Eye (tissue), 1 donor: ENCODE results near the gene RGS7.
A peak's percentile ranks its signal among the peaks of the same experiment; 100 is the strongest.
"Not testable (repeated sequence)": the region's sequence is repeated elsewhere in the genome, so short reads cannot be mapped to it uniquely, and the experiment has no call there.

Source experiments
- DNase-seq: peaks from one replicate; pipeline ENCODE4 v3.0.0-alpha.2; 2015

Gene RGS7

DNA sequence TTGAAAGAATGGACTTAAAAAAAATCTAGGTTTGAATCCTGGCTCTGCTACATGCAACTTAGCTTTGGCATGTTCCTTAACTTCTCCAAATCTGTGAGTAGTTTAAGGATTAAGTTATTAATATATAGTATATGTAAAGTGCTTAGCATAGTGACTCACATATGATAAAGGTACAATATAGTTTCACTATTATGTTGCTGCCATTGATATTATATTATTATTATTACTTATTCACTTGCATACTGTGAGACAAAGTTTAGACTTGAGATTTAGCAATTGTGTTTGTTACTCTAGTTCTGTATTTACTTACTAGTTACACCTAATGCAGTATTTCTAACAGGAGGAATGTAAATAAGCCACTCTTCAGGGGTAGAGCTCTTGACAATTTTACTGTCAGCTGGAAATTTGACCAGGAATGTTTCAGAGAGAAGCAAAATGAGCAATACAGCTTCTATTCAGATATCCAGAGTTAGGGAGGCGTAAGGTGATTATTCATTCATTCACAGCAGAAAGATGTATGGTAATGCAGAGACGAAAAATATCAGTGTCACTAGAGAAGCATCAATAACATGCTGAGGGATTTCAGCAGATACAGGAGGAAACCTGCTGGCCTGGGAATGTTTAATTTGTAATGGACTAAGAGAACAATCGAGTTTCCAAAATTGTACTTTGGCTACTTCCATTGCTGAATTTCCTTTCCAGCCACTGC is 25.5 kb downstream of the RGS7 start:
- DNase-seq, result no peak

DNA sequence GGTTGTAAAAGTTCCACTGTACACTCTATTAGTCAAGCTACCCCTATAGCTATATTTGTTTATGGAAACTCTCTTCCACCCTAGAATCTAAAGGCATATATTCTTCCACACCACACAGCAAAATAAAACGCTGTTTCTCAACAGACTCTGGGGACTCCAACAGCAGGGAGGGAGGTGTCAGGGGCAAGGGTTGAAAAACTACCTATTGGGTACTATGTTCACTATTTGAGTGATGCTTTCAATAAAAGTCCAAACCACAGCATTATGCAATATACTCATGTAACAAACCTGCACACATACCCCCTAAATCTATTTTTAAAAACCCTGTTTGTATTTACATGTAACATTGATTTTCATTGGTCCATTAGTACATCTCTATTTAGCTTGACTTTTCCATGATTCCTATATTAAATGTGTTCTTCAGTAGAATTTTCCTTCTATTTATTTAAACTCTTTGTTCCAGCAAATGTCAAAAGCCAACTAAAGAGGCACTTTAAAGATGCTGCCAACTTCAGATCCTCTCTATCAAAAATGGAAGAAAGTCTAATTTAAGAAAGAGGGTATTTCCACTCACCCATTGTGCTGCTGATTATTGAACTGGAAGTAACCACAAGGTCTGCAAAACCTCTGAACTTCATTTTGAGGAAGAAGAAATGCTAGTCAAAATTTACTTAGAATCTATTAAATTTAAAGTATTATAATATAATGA is 26.2 kb downstream of the RGS7 start:
- DNase-seq, result no peak

DNA sequence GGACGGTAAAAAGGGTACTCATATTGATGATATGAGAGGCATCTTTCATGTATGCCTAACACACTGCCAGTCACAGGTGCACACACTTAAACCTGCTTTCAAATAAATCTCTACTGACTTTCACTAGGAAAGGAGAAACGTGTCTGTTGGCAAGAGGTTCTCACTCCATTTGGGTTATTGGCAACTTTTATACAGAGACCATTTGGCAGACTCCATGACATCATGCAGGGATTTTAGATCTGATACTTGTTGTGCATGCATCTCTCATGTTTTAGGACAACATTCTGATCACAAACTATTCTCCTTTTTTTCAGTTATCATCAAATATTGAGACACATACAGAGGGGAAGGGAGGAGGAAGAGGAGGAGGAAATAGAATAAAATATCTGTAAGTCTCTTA is 31.5 kb downstream of the RGS7 start:
- no peak for DNase-seq

DNA sequence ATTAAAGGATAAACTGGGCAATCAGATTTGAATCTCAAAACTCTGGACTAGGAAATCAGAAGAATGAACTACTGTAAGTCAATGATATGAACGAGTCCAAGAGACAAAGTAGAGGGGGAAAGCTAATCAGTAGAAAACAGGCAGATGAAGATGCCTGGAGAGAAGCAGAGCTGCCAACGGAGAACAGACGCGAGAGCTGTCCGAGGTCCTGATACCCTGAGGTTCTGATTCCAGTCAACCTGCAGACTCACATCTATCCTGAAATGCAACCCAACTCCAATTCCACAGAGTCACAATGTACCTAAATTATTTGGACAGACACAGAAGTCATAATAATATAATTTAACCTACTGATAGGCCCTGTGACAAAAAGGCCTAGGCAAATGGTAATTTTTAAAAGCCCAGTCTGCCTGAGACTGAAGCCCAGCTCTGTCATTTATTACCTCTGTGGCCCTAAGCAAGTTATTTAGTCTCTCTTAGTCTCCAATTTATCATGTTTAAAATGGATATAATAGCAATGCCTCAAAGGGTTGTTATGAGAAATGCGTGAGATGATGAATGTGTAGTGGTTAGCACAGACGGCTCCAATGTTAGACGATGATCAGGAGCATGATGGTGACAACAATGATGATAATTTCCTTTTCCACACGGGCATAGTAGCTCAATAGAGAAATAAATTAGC is 33.4 kb downstream of the RGS7 start:
- DNase-seq, result peak; percentile 81

DNA sequence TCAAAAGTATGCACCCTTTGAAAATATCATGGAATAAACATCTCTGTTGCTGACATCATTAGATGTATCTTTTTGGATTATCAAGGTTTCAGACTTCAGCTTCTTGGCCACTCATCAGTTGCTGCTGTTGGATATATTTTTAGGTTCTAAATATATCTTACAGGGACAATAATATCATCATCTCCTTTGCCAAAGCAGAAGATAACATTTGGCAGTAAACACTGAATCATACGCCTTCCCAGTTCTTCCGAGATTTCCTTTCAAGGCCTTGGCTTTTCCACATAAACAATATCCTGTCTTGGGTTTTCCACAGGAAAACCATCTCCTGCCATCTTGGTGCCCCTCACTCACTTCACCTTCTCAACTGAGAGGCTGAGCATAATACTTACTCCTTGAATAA is 39.3 kb downstream of the RGS7 start:
- DNase-seq, result no peak

DNA sequence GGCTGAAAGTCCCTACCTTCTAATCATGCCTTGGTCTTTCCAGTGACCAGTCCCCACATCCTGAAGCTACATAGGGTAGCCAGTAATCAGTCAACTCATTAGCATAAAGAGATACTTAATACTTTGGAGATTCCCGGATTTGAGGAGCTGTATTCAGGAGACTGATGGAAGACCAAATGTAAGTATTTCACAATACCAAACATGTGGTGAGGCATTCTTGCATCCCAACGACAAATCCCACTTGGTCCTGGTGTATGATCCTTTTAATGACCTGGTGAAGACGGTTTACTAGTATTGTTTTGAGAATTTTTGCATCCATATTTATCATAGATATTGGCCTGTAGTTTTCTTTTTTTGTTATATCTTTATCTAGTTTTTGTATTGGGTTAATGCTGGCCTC is 40.6 kb downstream of the RGS7 start:
- DNase-seq, result no peak

DNA sequence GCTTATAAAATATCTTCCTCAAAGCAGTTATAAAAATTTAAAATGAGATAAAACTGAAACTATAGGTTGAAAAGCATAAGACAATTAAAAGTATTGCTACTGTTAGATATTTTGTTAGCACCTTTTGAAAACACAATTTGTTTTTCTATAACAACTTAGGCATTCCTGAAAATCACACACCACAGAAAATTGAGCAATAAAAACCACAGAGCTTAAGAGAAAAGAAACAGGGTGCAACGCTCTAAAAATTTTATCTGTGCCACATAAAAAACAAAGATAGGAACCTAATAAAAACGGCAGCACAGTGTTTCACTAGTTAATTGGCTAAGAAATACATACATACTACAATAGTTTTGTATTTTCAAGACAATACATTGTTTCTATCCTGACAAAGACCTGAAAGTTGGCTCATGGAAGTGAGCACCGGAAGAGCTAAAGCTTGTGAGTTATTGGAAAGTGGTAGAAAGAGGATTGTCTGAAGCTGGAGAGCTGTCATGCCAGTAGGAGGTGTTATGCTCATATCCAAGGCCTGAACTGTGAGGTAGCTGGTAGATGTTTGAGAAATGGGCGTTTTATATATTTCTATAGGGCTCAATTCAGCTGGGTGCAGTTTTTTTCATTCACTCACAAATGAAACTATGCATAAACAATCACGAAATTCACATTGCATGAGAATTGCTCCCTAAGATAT is 45.8 kb downstream of the RGS7 start:
- no peak for DNase-seq

DNA sequence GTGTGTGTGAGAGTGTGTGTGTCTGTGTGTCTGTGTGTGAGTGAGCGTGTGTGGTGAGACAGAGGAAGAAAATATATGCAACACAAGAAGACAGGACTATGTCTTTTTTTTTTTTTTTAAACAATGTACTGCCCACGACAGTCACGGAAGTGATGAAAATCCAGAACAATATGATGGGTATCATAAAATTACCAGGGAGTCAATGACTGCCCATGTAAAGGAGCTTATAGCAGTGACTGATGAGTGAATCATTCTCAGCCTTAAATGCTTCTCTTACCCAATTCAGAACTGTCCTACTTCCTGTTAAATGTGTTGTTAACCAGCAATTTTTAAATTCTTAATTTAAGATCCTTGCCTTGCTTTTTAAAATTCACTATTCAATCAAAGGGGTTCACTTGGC is 46.6 kb downstream of the RGS7 start:
- no peak for DNase-seq

DNA sequence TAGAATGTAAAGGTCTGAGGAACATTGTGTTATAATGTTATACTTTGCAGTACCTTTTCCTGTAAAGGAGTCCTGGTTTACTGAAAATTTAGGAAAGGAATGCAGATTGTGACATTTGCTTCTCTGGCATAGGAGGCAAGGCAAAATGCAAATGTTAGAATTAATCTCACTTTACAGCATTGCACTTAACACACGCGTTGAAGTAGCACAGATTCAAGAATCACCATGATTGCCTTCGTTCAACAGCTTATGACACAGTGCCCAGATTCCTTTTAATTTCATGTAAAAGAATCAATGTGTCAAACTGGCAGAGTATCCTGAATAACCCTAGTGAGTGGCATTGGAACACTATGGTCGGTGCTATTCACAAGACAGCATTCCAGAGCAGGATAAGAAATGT is 47.4 kb downstream of the RGS7 start:
- no peak for DNase-seq

DNA sequence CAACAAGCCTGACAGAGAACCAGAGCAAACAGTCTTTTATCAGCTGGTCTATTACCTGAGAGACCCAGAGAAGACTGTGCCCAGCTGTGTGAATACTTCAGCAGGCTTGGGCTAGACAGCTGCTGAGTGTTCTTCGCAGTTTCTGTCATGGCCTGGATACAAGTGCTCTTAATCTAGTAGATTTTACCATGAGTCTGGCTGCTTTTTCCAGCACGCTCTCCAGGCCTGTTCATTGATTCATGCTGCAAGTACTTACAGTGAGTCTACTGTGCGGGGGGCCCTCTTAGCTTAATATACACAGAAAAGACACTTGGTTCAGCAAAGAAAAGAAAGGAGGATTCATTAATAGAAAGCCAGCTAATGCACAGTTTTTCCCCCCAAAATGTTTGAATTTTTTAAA is 48.5 kb downstream of the RGS7 start:
- no peak for DNase-seq

DNA sequence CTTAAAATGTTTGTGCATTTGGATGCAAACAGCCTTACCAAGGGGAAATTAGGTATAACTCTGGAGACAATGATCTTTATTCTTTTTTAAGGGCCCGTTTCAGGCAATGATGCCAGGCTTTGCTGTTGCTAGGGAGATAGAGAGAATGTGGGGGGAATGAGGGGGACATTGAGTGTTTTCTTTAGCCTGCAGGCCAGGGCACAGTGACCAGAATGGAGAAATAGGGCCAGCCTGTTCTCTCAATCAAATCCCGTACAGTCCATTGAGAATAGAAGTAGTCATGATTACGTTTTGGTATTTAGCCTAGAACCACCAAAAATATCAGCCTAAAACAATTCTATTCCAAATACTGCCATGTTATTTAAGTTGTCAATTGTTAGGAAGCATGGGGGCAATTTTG is 49.0 kb downstream of the RGS7 start:
- no peak for DNase-seq

DNA sequence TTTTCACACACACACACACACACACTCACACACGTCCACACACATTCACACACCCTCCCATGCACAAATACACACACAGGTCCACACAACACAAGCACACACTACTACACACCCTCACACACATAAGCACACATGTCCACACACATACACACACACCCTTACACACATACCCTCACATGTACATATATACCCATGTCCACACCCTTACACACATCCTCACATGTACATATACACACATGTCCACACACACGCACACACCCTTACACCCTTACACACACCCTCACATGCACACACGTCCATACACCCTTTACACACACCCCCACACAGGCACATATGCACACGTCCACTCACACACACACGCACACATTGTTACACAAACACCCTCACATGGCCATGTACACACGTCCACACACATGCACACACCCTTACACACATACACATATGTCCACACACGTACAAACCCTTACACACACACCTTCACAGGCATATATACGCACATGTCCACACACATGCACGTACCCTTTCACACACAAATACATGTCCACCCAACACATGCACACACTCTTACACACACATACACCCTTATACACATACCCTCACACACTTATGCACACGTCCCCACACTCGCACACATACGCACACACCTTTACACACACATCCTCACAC is 50.7 kb downstream of the RGS7 start:
- DNase-seq, result no peak

DNA sequence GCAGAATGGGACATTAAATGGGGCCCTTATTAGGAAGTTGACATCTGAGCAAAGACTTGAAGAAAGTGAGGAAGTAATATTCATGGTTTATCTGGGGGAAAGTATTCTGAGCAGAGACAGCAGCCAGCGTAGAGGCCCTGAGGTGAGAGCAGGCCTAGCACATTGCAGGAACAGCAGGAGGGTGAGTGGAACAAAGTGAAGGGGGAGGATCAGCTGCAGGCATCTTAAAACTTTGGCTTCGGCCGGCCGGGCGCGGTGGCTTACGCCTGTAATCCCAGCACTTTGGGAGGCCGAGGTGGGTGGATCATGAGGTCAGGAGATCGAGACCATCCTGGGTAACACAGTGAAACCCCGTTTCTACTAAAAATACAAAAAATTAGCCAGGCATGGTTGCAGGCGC is 55.0 kb downstream of the RGS7 start:
- not testable (repeated sequence) for DNase-seq

DNA sequence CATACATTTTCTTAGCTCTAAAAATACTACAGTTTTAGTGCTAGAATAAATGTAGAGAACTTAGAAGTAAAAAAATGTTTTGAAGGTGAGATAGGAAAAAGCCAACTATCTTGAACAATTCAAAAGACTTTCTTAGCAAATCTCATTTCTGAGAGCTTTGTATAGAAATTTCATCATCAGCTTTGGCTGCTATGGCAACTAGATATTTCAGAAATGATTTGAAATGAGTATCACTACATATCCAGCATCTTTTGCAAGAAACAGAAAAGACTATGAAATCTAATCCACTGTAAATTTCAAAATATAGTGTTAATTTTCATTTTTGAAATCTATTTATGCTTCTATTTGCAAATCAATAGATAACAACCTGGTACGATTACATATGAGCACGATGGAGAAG is 57.7 kb downstream of the RGS7 start:
- no peak for DNase-seq

DNA sequence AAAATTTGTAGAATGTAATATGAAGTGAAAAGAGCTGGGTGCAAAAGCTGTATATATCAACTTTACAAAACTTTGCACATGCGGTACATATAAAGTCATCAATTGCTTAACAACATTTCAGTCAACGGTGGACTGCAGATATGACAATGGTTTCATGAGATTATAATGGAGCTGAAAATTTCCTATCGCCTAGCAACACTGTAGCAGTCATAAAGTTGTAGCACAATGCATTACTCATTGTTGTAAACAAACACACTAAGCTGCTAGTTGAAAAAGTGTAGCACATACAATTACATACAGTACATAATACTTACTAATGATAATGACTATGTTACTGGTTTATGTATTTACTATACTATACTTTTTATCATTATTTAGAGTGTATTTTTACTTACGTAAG is 64.0 kb downstream of the RGS7 start:
- DNase-seq, result no peak

DNA sequence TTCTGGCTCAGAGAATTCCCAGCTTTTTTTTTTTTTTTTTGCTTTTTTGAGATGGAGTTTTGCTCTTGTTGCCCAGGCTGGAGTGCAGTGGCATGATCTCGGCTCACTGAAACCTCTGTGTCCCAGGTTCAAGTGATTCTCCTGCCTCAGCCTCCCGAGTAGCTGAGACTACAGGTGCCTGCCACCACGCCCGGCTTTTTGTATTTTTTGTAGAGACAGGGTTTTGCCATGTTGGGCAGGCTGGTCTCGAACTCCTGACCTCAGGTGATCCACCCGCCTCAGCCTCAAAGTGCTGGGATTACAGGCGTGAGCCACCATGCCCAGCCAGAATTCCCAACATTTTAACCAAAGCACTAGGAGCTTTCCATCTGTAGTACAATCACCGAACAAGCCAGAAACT is 65.5 kb downstream of the RGS7 start:
- not testable (repeated sequence) for DNase-seq

DNA sequence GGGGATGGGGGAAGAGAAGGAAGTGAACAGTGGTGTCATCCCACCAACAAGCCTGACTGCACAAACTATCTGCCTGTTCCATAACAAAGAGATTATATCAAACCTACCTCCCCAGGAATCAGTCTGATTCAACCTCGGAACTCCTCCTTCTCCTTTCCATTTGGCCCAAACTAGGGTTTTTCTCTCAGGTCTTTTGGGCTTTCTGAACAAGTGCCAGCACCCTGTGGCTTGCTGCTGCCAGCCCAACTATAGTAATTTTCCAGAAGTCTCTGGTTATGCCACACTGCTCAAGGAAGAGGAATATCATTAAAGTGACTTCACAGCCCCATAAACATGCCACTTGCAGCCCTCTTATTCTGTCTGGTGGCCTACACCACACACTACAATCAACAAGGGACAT is 70.5 kb downstream of the RGS7 start:
- no peak for DNase-seq

DNA sequence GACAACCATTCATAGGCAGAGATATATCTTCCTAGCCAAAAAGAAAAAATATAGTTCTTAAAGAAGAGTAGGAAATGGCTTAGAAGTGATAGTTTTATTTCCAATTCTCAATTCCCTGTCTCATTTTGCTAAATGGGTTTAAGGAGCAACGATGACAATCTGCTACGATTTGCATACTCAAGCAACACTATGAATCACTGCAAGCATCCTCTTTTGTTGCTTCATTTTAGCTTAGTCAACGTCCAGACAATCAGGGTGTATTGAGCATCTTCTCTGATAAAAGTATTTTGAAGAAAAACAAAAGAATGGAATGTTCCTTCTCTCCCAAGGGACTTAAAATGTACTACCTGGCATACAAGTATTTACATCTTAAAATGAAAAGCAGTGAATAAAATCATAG is 80.6 kb downstream of the RGS7 start:
- DNase-seq, result no peak

DNA sequence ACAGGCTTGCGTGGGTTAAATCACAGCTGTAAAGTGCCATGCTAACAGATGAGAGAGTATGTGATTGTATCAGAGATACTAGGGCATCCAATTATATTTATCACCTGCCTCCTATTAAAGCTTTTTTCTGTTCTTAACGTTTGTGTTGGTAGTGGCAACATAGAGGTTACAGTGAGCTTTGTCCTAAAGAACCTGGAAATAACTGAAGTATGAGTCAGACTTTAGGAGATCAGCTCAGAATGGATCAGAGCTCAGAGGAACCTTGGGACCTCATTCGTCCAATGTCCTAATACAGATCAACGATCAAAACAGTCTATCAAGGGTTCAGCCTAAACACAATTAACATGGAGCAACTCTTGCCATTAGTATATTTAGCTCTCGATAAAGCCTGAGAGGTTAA is 81.0 kb downstream of the RGS7 start:
- DNase-seq, result no peak

DNA sequence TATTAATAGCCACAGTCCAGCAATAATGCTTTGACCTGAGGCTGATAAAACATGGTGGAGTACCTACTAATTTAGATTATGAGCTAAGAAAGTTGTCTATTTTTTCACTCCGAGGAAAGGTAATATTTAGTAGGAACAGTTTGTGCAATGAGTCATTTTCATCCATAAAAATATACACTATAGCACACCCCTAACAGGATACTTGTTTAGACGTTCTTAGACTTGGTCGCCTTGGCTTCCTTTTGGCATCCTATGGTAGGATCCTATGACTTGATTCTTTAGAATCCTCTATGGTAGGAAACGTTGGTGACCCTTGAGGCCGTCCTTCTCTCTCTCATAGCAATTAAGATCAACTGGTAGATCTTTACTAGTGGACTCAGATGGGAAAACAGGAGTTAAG is 81.8 kb downstream of the RGS7 start:
- no peak for DNase-seq

DNA sequence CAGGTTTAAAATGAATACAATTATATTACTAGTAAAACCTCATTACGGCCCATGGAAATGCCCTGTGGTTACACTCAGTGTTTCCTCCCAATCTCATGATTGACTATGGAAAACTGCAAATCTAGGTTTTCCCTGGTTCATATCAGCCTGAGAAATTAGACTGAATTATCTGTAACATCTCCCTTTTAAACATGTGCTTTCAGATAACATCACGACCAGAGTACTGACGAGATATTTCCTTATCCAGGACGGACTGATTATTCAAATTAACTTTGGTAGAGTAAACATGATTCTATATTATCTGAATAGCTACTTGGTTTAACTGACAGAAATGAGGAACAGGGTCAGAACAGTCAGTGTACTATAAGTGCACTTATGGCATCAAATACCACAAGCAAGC is 82.3 kb downstream of the RGS7 start:
- no peak for DNase-seq

DNA sequence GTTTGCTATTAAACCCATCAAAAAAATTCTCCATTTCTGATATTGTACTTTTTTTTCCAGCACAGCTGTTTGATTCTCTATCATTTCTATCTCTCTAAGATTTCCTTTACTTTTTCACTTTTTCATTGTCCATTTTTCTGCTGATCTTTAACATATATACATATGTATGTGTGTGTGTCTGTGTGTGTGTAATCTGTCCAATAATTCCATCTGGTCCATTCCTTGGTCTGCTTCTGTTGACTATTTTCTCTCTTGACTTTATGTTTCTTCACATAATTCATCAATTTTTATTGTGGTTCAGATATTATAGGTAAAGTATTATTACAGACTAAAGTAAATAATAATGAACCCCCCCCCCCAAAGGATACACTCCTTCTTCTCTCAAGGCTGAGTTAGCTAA is 84.2 kb downstream of the RGS7 start:
- DNase-seq, result no peak

DNA sequence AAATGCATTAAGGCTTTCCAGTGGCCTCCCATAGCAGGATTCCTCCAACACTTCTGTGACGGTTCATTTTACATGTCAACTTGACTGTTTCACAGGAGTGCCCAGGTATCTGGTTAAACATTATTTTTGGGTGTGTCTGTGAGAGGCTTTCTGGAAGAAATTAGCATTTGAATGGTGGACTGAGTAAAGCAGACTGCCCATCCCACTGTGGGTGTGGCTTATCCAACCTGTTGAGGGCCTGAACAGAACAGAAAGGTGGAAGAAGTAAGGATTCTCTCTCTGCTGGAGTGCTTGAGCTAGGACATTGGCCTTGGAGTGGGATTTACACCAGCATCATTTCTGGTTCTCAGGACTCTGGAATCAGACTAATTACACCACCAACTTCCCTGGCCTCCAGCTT is 85.6 kb downstream of the RGS7 start:
- DNase-seq, result no peak
